GM20431 (cell line): ENCODE measurements around the gene FGD2.
"Not testable (repeated sequence)": the region's sequence is repeated elsewhere in the genome, so short reads cannot be mapped to it uniquely, and the experiment has no call there.

Experiments
- in situ Hi-C: fragments of 300-500 bp; cut with MseI, MboI; formaldehyde crosslinking; loops from one replicate; pipeline ENCODE4 v1.15.0; 2020; ENCODE audit warnings: low sequenced_read_pairs; ENCODE audit not compliant: unreplicated experiment

Gene FGD2

GRCh38 chr6:37033255-37033654 is 27.8 kb downstream of the FGD2 start:
- in situ Hi-C loops, result no loop called here

GRCh38 chr6:37033819-37034795 is 28.7 kb downstream of the FGD2 start:
- in situ Hi-C loops, result no loop called here

GRCh38 chr6:37036146-37036545 is 30.7 kb downstream of the FGD2 start:
- in situ Hi-C loops, result no loop called here

- in situ Hi-C loops, result no loop called here
Observed at GRCh38 chr6:37038292-37039198, 33.1 kb downstream of the FGD2 start.

GRCh38 chr6:37039958-37040357 is 34.5 kb downstream of the FGD2 start:
- in situ Hi-C loops, result no loop called here

GRCh38 chr6:37041521-37041920 is 36.1 kb downstream of the FGD2 start:
- in situ Hi-C loops, result no loop called here

GRCh38 chr6:37042150-37042549 is 36.7 kb downstream of the FGD2 start:
- in situ Hi-C loops, result no loop called here

GRCh38 chr6:37043091-37043490 is 37.6 kb downstream of the FGD2 start:
- in situ Hi-C loops, result not testable (repeated sequence)

GRCh38 chr6:37047346-37047688 is 41.9 kb downstream of the FGD2 start:
- in situ Hi-C loops, result no loop called here

- in situ Hi-C loops, result no loop called here
Observed at GRCh38 chr6:37047689-37048402, 42.4 kb downstream of the FGD2 start.

GRCh38 chr6:37048403-37048850 is 43.0 kb downstream of the FGD2 start:
- in situ Hi-C loops, result no loop called here

GRCh38 chr6:37048851-37049757 is 43.6 kb downstream of the FGD2 start:
- in situ Hi-C loops, result no loop called here

- in situ Hi-C loops, result no loop called here
Observed at GRCh38 chr6:37049758-37050044, 44.2 kb downstream of the FGD2 start.

GRCh38 chr6:37050045-37050853 is 44.8 kb downstream of the FGD2 start:
- in situ Hi-C loops, result no loop called here

- in situ Hi-C loops, result no loop called here
Observed at GRCh38 chr6:37050854-37051137, 45.3 kb downstream of the FGD2 start.

- in situ Hi-C loops, result no loop called here
Observed at GRCh38 chr6:37051138-37052026, 45.9 kb downstream of the FGD2 start.

- in situ Hi-C loops, result no loop called here
Observed at GRCh38 chr6:37052027-37052628, 46.7 kb downstream of the FGD2 start.

GRCh38 chr6:37053683-37054082 is 48.2 kb downstream of the FGD2 start:
- in situ Hi-C loops, result no loop called here
